OCI-LY1 (cell line): Measurements from ENCODE around the gene KIRREL3.

Experiments used
- EZH2 ChIP-seq: fragments of 200-600 bp; sonication (generic), shearing (Covaris generic); IDR thresholded peaks from 2 replicates; pipeline ENCODE4 v1.8.0; 2017; ENCODE audit warnings: borderline replicate concordance, mixed run types, mild to moderate bottlenecking, antibody characterized with exemption, low read length, moderate library complexity, mixed read lengths
- TF ChIP-seq, protein P1 (sequence below): fragments of 200-600 bp; sonication (generic), shearing (Covaris generic); IDR thresholded peaks from 2 replicates; pipeline ENCODE4 v1.5.1; 2017; ENCODE audit warnings: mild to moderate bottlenecking, antibody characterized with exemption, low read length, moderate library complexity, mixed read lengths

DNA sequence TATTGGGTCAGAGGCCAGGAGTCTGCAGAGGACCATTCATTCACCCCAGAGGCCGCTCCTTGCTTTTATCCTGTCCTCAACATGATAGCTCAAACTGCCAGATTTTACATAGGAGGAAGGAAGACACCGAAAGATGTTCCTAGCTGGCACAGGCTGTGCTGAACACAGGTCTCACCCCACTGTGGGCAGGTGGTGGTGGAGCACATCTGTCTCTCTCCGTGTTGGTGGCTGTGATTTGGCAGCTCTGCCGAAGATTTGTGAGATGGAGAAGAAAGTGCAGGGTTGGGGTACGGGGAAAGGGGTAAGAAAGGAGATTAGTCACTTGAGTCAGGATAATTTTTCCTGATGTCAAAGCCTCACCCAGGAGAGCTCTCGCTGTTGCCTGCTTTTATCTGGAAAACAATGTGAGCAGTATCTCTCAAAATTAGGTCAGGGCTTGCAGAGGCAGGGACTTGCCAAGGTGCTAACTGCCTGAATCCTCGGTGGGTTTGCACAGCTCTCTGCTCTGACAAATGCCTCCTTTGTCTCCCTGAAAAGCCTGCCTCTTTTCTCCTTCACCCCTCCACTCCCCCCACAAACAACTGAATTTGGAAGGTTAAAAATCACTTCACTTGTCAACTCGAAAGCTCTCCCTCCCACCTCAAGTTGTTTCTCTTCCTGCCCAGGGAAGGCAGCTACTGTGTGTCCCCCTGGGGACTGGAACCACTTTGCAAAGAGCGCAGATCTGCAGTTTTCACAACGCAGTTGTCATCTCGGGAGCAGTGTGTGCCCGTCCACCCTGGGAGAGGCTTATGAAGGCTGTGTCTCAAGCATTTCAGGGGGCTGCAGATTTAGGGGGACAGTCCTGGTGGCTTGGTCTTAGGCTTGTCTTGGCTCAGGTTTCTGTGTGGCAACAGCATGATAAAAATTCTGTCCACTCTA, 345.4 kb downstream of the KIRREL3 start:
- TF ChIP-seq, protein P1, sequence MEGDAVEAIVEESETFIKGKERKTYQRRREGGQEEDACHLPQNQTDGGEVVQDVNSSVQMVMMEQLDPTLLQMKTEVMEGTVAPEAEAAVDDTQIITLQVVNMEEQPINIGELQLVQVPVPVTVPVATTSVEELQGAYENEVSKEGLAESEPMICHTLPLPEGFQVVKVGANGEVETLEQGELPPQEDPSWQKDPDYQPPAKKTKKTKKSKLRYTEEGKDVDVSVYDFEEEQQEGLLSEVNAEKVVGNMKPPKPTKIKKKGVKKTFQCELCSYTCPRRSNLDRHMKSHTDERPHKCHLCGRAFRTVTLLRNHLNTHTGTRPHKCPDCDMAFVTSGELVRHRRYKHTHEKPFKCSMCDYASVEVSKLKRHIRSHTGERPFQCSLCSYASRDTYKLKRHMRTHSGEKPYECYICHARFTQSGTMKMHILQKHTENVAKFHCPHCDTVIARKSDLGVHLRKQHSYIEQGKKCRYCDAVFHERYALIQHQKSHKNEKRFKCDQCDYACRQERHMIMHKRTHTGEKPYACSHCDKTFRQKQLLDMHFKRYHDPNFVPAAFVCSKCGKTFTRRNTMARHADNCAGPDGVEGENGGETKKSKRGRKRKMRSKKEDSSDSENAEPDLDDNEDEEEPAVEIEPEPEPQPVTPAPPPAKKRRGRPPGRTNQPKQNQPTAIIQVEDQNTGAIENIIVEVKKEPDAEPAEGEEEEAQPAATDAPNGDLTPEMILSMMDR = no peak
- TF ChIP-seq EZH2 = no peak
